GM18508 (cell line): ENCODE results near the gene SYT7.

Source experiments
- ATAC-seq: cut with Tn5 transposase; IDR thresholded peaks from one replicate; pipeline ENCODE4 v1.9.1; 2021; ENCODE audit warnings: moderate number of reproducible peaks; ENCODE audit not compliant: insufficient read depth, unreplicated experiment

SYT7 gene

DNA sequence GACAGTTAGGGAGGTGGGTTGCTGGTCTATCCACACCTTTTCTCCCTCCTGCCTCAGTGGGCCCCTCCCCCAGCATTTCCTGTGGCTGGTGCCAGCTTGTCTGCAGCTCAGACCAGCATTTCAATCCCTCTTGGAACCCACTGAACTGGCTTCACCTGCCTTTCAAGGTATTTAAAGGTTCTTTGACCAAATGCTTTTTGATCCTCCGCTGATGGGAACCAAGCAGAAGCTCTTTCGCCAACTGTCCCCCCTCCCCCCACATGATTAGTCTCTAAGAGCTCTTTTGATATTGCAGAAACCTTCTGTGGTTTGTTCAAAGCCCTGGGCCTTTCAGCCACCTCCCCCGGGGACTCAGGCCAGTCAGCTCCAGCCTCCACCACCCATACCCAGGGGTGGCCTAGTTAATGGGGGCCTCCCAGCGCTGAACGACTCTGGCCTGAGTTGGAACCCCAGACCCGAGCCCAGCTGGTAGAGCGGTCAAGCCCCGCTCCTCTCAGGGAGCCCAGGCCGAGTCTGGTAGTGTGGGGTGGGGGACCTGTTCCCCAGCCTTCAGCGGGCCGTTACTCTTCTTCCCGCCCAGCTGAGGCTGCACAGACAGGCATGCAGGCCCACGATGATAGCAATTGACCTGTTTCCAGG is 6.0 kb upstream of the SYT7 start:
- no peak for ATAC-seq

DNA sequence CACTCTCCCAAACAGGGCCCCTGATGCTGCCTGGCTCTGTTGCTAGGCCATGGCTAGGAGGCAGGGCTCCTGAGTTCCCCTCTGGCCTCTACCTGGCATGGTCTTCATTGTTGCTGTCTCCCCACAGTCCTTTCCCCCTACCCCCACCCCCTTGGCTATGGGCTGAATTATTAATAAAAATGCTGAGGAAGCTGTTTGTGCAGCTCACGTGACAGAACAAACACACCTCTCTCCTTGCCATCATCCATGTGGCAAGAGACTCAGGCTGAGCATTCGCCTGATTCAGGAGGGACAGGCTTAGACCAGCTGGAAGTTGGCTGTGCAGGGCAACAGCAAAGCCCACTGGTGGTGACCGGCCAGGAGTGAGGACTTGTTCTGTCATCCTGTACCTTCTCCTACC is 4.2 kb upstream of the SYT7 start:
- no peak for ATAC-seq

DNA sequence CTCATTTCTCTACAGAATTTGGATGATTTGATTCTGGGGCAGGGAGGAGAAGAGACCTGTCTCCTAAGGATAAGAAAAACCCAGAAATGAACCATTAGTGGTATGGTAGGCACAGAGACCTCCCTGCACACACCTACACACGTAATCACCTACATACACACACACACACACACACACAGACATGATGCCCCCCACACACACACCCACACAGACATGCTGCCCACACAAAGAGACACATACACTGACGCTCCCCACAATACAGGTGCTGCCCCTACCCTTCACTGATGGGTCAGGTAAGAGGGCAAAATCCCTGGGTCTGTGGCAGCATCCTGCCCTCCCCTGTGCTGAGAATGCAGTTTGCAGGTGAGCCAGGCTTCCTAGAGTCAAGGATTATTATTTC is 1.1 kb upstream of the SYT7 start:
- no peak for ATAC-seq

DNA sequence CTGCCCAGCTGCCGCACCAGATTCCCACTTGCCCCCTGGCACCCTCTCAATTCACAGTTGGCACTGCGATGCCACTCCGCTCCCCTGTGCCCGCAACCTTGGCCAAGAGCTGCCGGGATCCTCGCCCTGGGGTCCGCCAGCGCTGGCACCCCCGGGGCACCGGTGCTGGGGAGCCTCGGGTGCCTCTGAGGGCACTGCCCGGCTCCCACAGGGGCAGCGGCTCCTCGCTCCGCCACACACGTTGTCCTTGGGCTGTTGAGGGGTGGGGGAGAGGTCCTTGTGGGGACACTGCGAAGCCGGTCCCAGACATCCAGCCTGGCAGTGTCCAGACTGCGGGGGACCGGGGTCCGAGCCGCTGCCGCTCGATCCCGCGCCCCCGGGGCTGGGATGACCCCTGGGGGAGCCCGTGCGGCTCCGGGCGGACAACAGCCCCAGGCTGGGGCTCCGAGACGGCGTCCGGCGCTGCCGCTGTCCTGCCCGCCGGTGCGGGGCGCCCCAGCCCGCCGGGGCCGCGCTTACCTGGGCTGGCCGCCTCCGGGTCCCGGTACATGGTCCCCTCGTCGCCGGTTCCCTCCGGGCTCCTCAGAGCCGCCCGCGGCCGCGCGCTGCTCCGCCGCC is 496 bp downstream of the SYT7 start:
- no peak for ATAC-seq

DNA sequence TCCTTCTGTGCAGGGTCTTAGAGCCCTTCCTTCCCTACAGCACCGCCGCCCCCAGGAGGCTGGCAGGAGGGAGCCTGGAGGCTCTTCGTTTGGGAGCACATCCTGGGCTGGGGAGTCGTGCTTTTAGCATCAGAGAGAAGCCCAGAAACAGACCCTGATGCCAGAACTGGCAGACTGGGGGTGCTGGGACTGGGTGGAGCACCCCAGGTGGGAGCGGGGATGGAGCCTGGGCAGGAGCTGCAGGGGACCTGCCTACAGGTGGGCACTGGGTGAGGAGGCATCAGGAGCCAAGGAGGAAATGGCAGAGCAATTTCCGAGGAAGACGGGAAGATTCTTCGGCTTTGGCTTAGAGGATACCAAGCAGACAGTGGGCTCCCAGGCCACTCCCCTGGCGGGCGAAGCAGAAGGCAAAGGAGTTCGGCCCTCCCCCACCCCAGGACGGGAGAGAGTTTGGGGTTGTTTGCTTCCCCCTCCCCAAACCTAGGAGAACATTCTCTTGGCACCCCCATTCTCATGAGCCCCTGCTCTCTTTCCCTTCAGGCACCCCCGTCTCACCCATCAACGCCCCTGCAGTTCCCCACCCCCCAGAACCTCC is 1.1 kb downstream of the SYT7 start:
- ATAC-seq, result no peak

DNA sequence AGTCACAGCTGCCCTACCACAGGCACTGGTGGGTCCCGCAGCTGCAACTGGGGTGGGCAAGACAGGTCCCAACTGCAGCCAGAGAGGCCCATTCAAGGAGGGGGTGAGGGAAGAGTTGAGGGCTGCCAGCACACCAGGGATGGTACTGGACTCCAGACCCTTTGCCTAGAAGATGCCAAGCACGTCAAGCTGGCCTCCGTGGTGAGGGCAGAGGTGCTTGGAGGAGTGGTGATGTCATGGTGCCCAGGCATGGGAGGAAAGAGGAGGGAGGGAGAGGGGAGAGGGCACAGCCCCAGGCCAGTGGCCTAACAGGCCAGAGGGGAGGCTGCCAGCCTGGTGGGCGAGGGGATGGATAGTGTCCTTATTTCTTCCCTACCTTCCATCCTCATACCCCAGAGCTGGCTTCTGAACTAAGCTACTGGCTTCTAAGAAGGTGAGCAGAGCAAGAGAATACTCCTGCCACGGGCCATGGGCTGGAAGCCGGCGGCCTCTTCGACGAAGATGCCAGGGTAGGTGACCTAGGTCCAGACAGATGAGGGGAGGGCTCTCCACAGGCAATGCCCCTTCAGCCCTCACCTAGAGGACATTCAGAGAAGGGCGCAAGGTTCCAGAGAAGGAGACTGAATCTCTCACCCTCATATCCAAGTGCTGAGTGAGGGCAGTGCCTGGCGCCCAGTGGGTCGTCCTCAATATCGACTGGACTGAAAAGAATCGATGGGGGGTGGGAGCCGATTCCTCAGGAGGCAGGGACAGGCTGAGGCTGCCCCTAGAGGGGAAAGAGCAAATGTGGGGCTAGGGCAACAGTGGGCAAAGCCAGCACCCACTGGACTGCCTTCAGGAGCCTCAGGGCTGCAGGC is 1.8 kb downstream of the SYT7 start:
- ATAC-seq, result no peak

DNA sequence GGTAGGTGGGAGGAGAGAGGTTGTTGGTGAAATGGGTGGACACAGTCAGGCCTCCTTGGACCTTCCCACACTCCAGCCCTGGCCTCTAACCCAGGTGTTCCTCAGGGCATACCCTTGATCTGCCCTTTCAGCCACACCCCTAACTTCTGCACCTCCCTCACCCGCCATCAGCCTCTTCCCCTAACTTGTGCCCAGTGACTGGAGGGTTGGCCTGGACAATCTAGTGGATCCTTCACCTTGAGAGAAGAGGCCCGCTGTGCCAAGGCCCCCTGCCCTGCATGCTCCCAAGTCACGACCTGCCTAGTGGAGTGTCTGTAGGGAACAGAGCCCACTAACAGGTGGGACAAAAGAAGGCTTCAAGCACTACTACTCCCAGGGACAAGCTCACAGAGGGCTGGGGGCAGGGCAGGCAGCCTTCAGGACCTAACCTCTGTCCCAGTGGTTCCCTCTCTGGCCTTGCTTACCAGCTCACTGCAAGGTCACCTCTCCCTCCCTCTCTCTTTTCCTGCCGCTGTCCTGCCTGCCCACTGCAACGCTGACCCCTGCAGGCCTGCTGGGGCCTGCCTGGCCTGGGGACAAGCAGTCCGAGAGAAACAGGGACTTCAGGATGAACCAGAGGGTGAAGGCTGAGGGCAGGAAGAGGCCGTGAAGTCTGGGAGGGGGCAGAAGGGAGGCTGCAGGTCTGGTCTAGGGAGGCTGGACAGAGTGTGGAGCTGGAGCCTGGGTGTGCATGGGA is 3.3 kb downstream of the SYT7 start:
- ATAC-seq, result no peak

DNA sequence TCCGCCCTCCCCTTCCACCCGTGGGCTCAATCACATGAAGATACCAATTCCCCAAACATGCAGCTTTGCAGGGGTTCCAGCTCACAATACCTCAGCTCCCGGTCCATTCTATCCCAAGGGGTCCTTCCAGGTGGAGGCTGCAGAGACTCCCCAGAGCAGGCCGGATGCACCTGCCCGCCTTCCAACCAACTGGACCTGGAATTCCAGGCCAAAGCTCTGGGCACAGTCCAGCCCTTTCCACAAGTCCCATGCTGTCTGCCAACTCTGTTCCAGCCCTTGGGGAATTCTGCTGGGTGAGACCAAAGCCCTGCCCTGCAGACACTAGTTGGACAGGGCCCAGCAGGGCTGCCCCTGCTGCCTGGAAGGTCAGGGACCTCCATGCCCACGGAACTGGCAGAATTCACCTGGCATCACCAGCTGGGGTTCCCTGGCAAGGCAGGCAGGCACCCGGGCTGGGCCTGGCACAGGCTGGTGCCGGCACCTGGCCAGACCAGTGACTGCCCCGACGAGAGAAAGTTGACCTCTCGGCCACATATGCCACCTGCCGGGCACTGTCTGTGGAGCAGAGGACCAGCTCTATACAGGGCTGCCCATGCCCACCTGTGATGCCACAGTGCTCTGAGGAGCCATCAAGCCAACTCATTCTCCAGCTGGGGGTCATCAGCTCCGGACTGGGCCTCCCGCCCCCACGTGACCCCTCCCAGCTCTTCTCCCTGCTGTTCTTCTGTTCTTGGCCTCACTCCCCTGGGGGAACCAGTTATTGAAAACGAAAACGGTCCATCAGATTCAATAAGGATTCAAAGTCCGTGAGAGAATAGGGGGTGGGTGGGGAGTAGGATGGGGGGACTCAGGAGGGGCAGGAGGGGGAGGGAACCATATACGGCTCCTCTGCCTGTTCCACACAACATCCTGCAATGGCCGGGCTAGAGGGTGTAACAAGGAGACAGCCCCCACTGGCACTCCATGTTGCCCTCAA is 4.7 kb downstream of the SYT7 start:
- ATAC-seq, result no peak

DNA sequence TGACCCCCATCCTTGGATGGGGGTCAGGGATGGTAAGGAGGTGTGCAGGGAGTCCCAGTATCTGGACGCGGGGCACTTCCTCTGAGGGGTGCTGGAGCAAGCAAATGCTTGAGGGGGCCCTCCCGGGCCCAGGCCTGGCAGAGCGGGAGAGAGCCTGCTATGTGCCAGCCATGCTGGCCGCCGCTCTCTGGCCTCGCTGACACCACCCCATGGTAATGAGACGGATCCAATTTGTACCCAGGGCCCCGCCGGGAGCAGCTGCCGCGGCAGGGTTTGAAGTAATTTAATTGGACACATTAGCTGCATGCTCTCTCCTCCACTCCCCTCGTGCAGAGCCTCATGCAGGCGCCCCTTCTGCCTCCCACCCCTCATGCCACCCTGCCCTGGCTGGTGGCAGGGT is 6.3 kb downstream of the SYT7 start:
- ATAC-seq, result no peak

DNA sequence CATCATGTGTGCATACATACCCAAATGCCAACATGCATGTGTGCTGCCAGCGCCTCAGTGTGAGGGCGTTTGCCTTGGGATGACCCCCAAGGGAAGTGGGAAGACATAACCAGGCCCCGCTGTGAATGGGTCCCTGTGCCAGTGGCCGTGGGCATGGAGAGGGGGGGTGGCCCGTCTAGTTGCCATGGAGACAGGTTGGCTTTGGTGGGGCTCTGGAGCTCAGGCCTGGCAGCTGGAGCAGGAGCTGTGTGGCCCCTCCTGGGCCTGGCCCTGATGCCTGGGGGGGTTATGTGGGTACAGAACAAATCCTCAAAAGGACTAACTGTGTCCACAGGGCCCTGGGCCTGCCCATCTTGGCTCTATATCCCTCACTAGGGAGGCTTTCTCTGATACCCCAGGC is 8.0 kb downstream of the SYT7 start:
- ATAC-seq, result no peak

DNA sequence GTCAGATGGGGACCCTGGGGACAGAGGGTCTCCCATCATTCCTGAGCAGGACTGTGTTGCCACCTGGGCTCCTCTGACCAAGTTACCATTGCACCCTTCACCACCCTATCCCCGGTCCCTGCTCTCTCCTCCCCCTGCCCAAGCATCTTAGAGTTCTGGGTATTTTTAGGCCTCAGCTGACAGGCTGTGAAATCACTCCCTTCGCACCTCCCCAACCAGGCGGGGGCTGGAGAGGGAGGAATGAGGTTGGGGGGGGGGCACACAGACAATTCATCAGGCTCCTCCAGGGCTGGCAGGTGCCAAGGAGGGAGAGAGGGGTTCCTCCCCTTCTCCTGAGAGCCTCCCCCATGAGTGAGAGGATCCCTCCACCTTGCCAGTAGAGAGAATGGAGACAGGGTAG is 9.0 kb downstream of the SYT7 start:
- no peak for ATAC-seq

DNA sequence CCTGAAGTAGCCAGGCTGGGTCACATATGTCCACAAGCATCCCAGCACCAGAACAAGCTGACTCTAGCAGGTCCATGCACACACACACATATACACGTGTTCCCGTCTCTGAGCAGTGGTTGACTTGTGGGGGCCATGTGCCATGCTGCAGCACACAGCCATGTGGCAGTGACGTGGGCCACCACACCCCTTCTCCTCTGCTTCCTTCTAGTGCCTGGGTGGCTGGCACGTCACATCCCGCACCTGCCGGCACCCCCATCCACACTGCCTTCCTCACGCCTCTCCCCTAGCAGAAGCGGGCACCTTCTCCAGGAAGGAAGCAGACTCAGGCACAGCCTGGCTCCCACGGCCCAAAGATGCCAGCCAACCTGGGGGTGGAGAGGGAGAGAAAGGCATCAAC is 9.5 kb downstream of the SYT7 start:
- no peak for ATAC-seq

DNA sequence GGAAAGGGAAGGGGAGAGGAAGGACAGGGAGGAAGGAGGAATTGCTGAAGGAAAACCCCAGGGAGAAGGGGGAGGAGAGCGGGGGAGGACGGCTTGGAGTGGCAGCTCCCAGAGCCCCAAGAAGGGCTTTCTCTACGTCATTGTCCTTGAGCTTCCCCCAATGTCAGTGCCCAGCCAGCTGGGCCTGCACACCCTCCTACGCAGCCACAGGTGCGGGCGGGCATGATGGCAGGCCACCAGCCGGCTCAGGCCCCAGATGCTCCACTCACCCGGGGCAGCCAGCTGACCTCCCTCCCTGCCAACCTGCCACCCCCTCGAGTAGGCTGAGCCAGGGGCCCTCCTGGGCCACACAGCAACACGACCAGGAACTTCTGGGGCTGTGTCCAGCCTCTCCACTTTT is 11.2 kb downstream of the SYT7 start:
- no peak for ATAC-seq

DNA sequence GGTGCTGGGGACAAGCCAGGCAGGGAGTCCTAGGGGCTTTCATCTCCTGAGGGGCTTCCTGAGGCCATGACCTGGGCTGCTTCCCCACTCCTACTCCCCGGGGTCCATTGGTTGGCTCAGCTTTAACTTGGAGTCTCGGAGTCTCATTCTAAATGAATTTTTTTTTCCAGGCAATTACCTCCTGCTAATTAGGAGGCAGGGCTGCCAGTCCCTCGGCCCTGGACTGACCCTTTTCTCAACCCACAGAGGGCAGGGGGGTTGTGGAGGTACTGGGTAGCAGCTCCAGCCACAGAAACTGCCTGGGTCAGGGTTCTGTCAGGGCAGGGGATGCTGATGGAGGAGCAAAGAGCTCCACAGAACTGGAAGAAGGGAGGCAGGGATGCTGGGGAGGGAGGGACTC is 11.9 kb downstream of the SYT7 start:
- no peak for ATAC-seq

DNA sequence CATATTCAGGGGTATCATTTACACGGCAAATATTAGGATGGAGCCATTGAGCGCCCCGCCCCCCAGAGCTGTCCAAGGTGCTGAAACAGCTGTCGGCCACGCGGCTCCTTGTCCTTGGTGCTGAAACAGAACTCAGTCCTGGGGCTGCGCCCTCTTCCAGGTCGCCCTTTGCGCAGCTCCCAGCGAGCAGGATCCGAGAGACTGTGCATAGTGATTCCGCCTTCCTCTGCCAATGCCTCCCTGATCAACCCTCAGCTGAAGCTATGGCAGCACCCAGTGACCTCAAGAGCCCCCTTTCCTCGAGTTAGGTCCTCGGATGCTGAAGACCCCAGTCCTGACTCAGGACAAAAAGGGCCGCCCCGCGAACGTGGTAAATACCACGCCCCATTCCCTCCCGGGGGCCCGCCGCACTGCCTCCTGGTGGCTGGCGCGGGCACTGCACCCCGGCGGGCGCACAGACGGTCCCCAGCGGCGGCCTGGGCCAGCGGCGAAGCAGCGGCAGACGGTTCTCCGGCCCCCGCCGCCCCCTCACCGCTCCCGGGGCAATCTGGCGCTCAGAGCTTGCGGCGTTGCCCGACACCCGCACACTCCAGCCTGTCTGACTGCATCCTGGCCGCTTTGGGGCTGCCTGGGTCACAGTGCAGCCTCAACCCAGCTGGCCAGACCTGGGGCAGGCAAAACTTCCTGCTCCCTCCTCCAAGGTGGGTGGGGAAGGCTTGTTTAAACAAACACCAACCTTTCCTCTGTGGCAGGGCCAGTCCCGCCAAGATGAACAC is 13.4 kb downstream of the SYT7 start:
- no peak for ATAC-seq

DNA sequence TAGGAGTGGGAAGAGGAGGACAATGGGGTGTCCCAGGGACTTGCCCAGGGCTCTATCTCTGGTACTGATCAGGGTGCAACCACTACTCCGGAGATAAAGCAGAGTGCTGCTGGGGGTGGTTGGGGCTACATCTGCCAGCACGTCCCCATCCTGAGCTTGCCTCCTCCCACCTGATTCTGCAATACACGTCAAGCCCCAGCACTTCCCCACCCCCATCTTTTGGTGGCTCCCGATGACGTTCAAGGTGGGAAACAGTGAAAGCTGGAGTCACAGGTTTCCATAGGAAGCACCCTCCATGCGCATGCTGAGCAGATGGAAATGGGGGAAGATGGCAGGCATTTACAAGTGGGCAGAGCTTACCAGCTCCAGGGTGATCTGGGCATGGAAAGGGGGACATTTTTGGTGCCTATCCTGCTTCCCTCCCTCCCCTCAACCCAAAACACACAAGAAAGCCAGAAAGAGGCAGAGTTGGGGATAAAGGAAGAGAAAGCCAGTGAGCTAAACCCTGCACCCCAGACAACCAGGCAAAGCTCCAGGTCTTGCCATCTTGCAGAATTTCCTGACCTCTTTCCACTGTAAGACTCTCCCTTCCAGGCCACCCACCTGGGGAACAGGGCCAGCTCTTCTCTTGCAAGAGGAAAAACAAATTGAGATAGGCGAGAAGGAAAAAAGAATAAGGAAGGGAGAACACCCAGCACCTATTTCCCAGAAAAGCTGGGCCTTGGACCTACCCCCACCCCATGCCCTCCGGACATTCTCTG is 15.8 kb downstream of the SYT7 start:
- no peak for ATAC-seq

DNA sequence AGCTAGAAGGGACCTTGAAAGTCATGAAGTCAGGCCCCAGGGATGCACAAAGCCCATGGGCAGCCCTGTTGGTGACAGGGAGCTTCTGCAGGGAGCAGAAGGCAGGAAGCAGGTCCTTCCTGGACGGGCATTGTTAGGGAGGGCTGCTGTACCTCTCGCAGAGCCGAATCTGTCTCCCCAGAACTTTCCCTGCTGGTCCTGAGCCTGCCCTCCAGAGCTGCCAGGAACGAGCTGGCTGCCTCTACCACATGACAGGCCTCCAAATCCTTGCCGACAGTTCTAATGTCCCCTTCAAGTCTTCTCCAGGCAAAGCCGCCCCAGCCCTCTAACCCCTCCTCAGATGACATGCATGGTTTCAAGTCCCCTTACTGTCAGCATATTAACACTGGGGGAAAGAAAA is 20.1 kb downstream of the SYT7 start:
- ATAC-seq, result no peak

DNA sequence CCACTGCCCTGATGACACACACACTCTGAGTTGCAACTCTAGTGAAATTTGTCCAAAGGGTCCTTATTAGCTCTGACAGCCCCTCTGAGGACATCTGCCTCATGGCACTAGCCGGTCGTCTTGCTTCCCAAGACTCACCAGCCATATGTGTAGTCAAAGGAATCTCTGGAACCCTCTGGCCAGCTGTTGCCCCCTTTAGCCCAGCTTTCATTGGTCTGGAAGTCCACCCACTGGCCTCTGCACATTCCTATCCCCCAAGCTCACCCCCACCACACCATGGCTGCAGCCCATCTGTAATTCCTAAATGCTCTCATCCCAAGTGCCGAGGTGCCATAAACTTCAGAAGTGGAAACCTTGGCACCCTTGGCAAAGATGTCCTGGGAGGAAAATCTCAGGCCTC is 24.3 kb downstream of the SYT7 start:
- ATAC-seq, result no peak
